ENCODE measurements around the gene HECTD4.
"Not testable (repeated sequence)": the region's sequence is repeated elsewhere in the genome, so short reads cannot be mapped to it uniquely, and the experiment has no call there.

Gene HECTD4

GRCh38 chr12:112420740-112421139, 38.5 kb upstream of the HECTD4 start:
- no peak overlapping the region for H3K9ac ChIP-seq
- H3K79me2 ChIP-seq (ENCODE audit: insufficient read depth, low read depth) = peaks cover 52% of the 10 kb centered on the region
- H3K36me3 ChIP-seq (ENCODE audit: insufficient read depth) = no peaks in the 10 kb centered on the region
- TF ChIP-seq, protein P1, sequence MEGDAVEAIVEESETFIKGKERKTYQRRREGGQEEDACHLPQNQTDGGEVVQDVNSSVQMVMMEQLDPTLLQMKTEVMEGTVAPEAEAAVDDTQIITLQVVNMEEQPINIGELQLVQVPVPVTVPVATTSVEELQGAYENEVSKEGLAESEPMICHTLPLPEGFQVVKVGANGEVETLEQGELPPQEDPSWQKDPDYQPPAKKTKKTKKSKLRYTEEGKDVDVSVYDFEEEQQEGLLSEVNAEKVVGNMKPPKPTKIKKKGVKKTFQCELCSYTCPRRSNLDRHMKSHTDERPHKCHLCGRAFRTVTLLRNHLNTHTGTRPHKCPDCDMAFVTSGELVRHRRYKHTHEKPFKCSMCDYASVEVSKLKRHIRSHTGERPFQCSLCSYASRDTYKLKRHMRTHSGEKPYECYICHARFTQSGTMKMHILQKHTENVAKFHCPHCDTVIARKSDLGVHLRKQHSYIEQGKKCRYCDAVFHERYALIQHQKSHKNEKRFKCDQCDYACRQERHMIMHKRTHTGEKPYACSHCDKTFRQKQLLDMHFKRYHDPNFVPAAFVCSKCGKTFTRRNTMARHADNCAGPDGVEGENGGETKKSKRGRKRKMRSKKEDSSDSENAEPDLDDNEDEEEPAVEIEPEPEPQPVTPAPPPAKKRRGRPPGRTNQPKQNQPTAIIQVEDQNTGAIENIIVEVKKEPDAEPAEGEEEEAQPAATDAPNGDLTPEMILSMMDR (conservative IDR thresholded peaks at IDR 0.05; ENCODE audit: low read depth, low read length) = no peak
- H4K20me1 ChIP-seq (ENCODE audit: insufficient read depth) = no peaks in the 10 kb centered on the region; the same call in 1 of the 2 replicates
- 0 out of 2 replicates have a peak overlapping the region, but pooled peaks have one; percentile 79 for H3K4me2 ChIP-seq
- H2AFZ ChIP-seq (ENCODE audit: low read depth) = no peak overlapping the region
- no peak overlapping the region for H3K27ac ChIP-seq
- H3K4me3 ChIP-seq (IDR thresholded peaks at IDR 0.05; ENCODE audit: insufficient read depth, low read depth, low read length) = no peak overlapping the region
- H3K27me3 ChIP-seq (ENCODE audit: insufficient read depth, low read depth) = no peaks in the 10 kb centered on the region
- H3K4me1 ChIP-seq (ENCODE audit: low read depth, poor library complexity, severe bottlenecking) = peaks cover 25% of the 10 kb centered on the region

GRCh38 chr12:112419297-112420133, 37.3 kb upstream of the HECTD4 start:
- Histone ChIP-seq H3K27me3 (ENCODE audit: insufficient read depth, low read depth) (no peaks in the 10 kb centered on the region), H3K36me3 (ENCODE audit: insufficient read depth) (no peaks in the 10 kb centered on the region), H4K20me1 (ENCODE audit: insufficient read depth) (no peaks in the 10 kb centered on the region; the same call in 1 of the 2 replicates), H3K4me3 (IDR thresholded peaks at IDR 0.05; ENCODE audit: insufficient read depth, low read depth, low read length) (no peak overlapping the region), H3K9ac (peak overlapping the region; percentile 81), H3K27ac (peak overlapping the region; percentile 78), H3K79me2 (ENCODE audit: insufficient read depth, low read depth) (peaks cover 50% of the 10 kb centered on the region), H3K4me2 (peak overlapping the region; percentile 79), H3K4me1 (ENCODE audit: low read depth, poor library complexity, severe bottlenecking) (peaks cover 25% of the 10 kb centered on the region), H2AFZ (ENCODE audit: low read depth) (peak overlapping the region; percentile 26; the same call in 1 of the 2 replicates)
- TF ChIP-seq, protein P1 (conservative IDR thresholded peaks at IDR 0.05; ENCODE audit: low read depth, low read length) = peak; percentile 22; the same call in 1 of the 2 replicates

GRCh38 chr12:112418608-112419296, 36.5 kb upstream of the HECTD4 start, which contains the start of gene PTPN11:
TSS of gene PTPN11 (plus strand) at chr12:112418947. CDS start at chr12:112419112, 165 bp downstream.
- Histone ChIP-seq H3K4me3 (IDR thresholded peaks at IDR 0.05; ENCODE audit: insufficient read depth, low read depth, low read length) (no peak within 1 kb of the TSS), H3K36me3 (ENCODE audit: insufficient read depth) (no peaks in the 10 kb centered on the region), H3K9ac (peak within 1 kb of the TSS; percentile 81), H3K79me2 (ENCODE audit: insufficient read depth, low read depth) (peaks cover 43% of the 10 kb centered on the region), H2AFZ (ENCODE audit: low read depth) (peak within 1 kb of the TSS; percentile 85), H3K4me1 (ENCODE audit: low read depth, poor library complexity, severe bottlenecking) (peaks cover 25% of the 10 kb centered on the region), H3K4me2 (peak within 1 kb of the TSS; percentile 79), H3K27ac (peak within 1 kb of the TSS; percentile 78), H4K20me1 (ENCODE audit: insufficient read depth) (no peaks in the 10 kb centered on the region; the same call in 1 of the 2 replicates), H3K27me3 (ENCODE audit: insufficient read depth, low read depth) (no peaks in the 10 kb centered on the region)
- TF ChIP-seq, protein P1 (conservative IDR thresholded peaks at IDR 0.05; ENCODE audit: low read depth, low read length) = no peak

DNA sequence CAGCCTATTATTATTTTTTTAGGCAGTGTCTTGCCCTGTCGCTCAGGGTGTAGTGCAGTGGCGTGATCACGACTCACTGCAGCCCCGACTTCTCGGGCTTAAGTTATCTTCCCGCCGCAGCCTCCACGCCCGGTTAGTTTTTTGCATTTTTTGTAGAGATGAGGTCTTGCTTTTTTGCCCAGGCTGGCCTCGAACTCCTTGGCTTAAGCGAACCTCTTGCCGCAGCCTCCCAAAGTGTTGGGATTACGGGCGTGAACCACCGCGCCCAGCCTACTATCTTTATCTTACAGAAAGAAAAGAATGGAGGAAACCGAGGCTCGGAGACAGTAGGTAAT, 36.0 kb upstream of the HECTD4 start:
- H3K27me3 ChIP-seq (ENCODE audit: insufficient read depth, low read depth) = no peaks in the 10 kb centered on the region
- H3K9ac ChIP-seq = peak overlapping the region; percentile 81
- peak overlapping the region; percentile 78 for H3K27ac ChIP-seq
- peak overlapping the region; percentile 85 for H2AFZ ChIP-seq (ENCODE audit: low read depth)
- H3K36me3 ChIP-seq (ENCODE audit: insufficient read depth) = no peaks in the 10 kb centered on the region
- peaks cover 25% of the 10 kb centered on the region for H3K4me1 ChIP-seq (ENCODE audit: low read depth, poor library complexity, severe bottlenecking)
- peaks cover 38% of the 10 kb centered on the region for H3K79me2 ChIP-seq (ENCODE audit: insufficient read depth, low read depth)
- H3K4me3 ChIP-seq (IDR thresholded peaks at IDR 0.05; ENCODE audit: insufficient read depth, low read depth, low read length) = no peak overlapping the region
- H4K20me1 ChIP-seq (ENCODE audit: insufficient read depth) = no peaks in the 10 kb centered on the region; the same call in 1 of the 2 replicates
- peak overlapping the region; percentile 42; the same call in 1 of the 2 replicates for H3K4me2 ChIP-seq
- TF ChIP-seq, protein P1 (conservative IDR thresholded peaks at IDR 0.05; ENCODE audit: low read depth, low read length) = no peak

DNA sequence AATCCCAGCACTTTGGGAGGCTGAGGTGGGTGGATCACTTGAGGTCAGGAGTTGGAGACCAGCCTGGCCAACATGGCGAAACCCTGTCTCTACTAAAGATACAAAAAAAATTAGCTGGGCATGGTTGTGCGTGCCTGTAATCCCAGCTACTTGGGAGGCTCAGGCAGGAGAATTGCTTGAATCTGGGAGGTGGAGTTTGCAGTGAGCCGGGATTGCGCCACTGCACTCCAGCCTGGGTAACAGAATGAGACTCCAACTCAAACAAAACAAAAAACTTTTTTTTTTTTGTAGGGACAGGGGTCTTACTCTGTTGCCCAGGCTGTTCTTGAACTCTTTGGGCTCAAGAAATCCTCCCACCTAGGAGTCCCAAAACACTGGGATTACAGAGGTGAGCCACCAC, 33.2 kb upstream of the HECTD4 start:
- H3K4me1 ChIP-seq (ENCODE audit: low read depth, poor library complexity, severe bottlenecking) = peaks cover 14% of the 10 kb centered on the region
- H3K36me3 ChIP-seq (ENCODE audit: insufficient read depth); H4K20me1 ChIP-seq (ENCODE audit: insufficient read depth); H3K4me3 ChIP-seq (IDR thresholded peaks at IDR 0.05; ENCODE audit: insufficient read depth, low read depth, low read length); H3K4me2 ChIP-seq; H2AFZ ChIP-seq (ENCODE audit: low read depth); H3K27ac ChIP-seq; H3K9ac ChIP-seq; H3K27me3 ChIP-seq (ENCODE audit: insufficient read depth, low read depth): not testable (repeated sequence)
- H3K79me2 ChIP-seq (ENCODE audit: insufficient read depth, low read depth) = peaks cover 13% of the 10 kb centered on the region

Measured in KMS-11 (cell line).